DND-41 (cell line): ENCODE measurements around the gene HTRA3.

Experiments used
- ATAC-seq: fragments of 200-7000 bp; cut with Tn5 transposase; 3 replicates; pipeline ENCODE4 v1.9.1; 2021; ENCODE audit warnings: low read depth; ENCODE audit not compliant: insufficient read depth
- DNase-seq: peaks from one replicate; pipeline ENCODE4 v3.0.0-alpha.2; 2020
- H2AFZ ChIP-seq: 2 replicates; pipeline ENCODE4 v1.6.0; 2012; ENCODE audit warnings: low read depth, low read length
- H3K27ac ChIP-seq: 2 replicates; pipeline ENCODE4 v1.5.1; 2012; ENCODE audit warnings: low read length, inconsistent platforms
- H3K27me3 ChIP-seq: fragments of 200-600 bp; sonication (generic); 2 replicates; pipeline ENCODE4 v1.6.0; 2012; ENCODE audit warnings: low read length, mild to moderate bottlenecking, inconsistent platforms; ENCODE audit not compliant: insufficient read depth, poor library complexity
- H3K36me3 ChIP-seq: 2 replicates; pipeline ENCODE4 v1.5.1; 2012; ENCODE audit warnings: low read length, inconsistent platforms; ENCODE audit not compliant: insufficient read depth
- H3K4me1 ChIP-seq: 2 replicates; pipeline ENCODE4 v1.5.1; 2012; ENCODE audit warnings: mild to moderate bottlenecking, low read length; ENCODE audit not compliant: insufficient read depth
- H3K4me2 ChIP-seq: 2 replicates; pipeline ENCODE4 v1.6.0; 2012; ENCODE audit warnings: mild to moderate bottlenecking, moderate library complexity, low read length, inconsistent platforms; ENCODE audit not compliant: insufficient read depth
- H3K4me3 ChIP-seq, 2 experiments: fragments of 200-600 bp in 1 of 2; shearing (Covaris generic) in 1 of 2; 2 replicates each; pipeline ENCODE4 v1.5.1; 2012 to 2016; ENCODE audit warnings: inconsistent platforms in 2 of 2, low read length in 2 of 2, mild to moderate bottlenecking in 2 of 2, low read depth in 1 of 2, moderate library complexity in 1 of 2
- H3K79me2 ChIP-seq: 2 replicates; pipeline ENCODE4 v1.6.0; 2012; ENCODE audit warnings: low read length, inconsistent platforms; ENCODE audit not compliant: insufficient read depth
- H3K9ac ChIP-seq: 2 replicates; pipeline ENCODE4 v1.6.0; 2012; ENCODE audit warnings: low read depth, mild to moderate bottlenecking, inconsistent platforms, low read length, moderate library complexity
- H3K9me3 ChIP-seq: 2 replicates; pipeline ENCODE4 v1.5.1; 2012; ENCODE audit warnings: low read length, moderate library complexity, mild to moderate bottlenecking, inconsistent platforms; ENCODE audit not compliant: insufficient read depth, severe bottlenecking
- H4K20me1 ChIP-seq: 2 replicates; pipeline ENCODE4 v1.6.0; 2012; ENCODE audit warnings: low read length; ENCODE audit not compliant: insufficient read depth
- CTCF ChIP-seq: IDR thresholded peaks from 2 replicates; pipeline ENCODE4 v1.5.1; 2012; ENCODE audit warnings: borderline replicate concordance, low read length, moderate library complexity, mild to moderate bottlenecking; ENCODE audit not compliant: poor library complexity, severe bottlenecking; ENCODE audit errors: extremely low read depth
- EZH2 ChIP-seq: IDR thresholded peaks from 3 replicates; pipeline ENCODE4 v1.6.1; 2012; ENCODE audit warnings: borderline replicate concordance, low read depth, mild to moderate bottlenecking, moderate library complexity, low read length, inconsistent platforms; ENCODE audit not compliant: severe bottlenecking

HTRA3 gene

GRCh38 chr4:8351931-8352367, 82.4 kb downstream of the HTRA3 start:
- Histone ChIP-seq H3K79me2 (no peaks in the 10 kb centered on the region), H3K27me3 (no peaks in the 10 kb centered on the region), H3K27ac (no peak overlapping the region), H3K4me2 (no peak overlapping the region), H4K20me1 (peaks cover 2% of the 10 kb centered on the region; the same call in 1 of the 2 replicates), H3K4me1 (peaks cover 15% of the 10 kb centered on the region), H2AFZ (no peak overlapping the region), H3K4me3 (no peak overlapping the region), H3K9ac (no peak overlapping the region), H3K9me3 (no peaks in the 10 kb centered on the region), H3K36me3 (no peaks in the 10 kb centered on the region)
- TF ChIP-seq CTCF (no peak), EZH2 (no peak)
- DNase-seq, result peak; percentile 29
- peak; percentile 65 for ATAC-seq

DNA sequence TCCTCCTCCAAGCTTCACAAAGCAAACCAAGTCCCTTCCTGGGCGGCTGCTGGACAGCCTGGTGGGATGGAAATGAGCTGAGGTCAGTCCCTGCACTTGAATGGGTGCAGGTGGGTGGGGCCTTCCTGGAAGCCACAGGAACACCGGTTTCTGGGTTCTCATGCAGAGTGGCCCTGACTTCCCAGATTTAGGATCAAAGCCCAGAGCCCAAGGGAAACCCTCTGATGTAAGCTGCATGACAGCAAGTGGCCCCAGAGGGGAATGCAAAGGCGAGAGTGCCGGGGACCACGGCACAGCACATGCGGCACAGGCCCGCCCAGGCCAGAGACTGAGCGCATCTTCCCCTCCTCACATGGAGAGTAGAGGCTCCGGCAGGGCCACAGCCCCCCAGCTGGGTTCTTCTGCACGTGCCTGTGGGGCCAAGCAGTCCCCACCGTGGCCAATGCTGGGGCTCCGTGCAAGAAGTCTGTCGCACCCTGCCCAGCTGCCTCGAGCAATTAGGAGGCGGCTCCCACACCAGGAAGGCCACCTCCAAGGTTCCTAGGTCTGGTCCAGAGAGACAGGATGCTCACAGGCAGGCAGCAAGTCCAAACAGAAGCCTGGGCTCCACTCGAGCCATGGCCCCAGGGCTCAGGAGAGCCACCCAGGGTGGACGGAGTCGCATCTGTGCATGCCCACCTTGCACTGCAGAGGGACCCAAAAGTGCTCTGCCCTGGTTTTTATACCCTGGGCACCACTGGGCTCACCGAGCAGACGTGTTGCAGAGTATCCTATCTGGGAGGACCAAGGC, 83.0 kb downstream of the HTRA3 start:
- no peak for DNase-seq
- Histone ChIP-seq H3K4me2 (no peak overlapping the region), H2AFZ (no peak overlapping the region), H3K79me2 (no peaks in the 10 kb centered on the region), H3K27ac (no peak overlapping the region), H3K4me1 (peaks cover 15% of the 10 kb centered on the region), H3K9ac (no peak overlapping the region), H3K27me3 (no peaks in the 10 kb centered on the region), H3K9me3 (no peaks in the 10 kb centered on the region), H4K20me1 (0 out of 2 replicates have a peak, but pooled peaks cover 2% of the 10 kb centered on the region), H3K4me3 (no peak overlapping the region), H3K36me3 (no peaks in the 10 kb centered on the region)
- ATAC-seq, result no peak
- TF ChIP-seq CTCF, result no peak
- no peak for TF ChIP-seq EZH2

DNA sequence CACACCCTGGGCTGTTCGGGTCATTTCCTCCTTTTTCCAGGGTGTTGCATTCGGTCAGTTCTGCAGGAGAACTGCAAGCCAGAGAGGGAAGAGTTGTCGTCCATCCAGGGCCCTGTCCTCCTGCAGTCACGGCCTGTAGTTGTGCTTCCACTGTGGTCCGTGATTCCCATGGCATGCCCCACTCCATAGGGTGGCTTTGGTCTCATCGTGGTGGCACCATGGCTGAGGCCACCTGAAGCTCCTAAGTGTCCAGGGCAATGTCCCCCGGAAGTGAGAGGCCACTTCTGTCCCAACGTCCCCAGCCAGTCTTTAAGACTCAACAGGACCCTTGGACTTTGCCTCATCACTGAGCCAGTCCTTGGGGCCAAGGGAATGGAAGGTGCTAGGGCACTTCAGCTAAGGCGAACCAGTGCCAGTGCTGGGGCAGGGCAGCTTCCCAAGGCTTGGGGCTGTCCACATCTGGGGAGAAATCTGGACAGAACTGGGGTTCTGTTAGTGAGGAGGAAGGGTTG, 83.7 kb downstream of the HTRA3 start:
- Histone ChIP-seq H2AFZ (no peak overlapping the region), H3K27me3 (no peaks in the 10 kb centered on the region), H3K4me2 (no peak overlapping the region), H3K9ac (no peak overlapping the region), H3K4me1 (peaks cover 15% of the 10 kb centered on the region), H3K79me2 (no peaks in the 10 kb centered on the region), H3K9me3 (no peaks in the 10 kb centered on the region), H3K4me3 (no peak overlapping the region), H3K36me3 (no peaks in the 10 kb centered on the region), H4K20me1 (0 out of 2 replicates have a peak, but pooled peaks cover 2% of the 10 kb centered on the region), H3K27ac (no peak overlapping the region)
- DNase-seq (no peak), ATAC-seq (no peak)
- TF ChIP-seq EZH2 (no peak), CTCF (no peak)
